ENCODE results near the gene ARHGAP24. TPM values are rescaled to one million over a fixed set of nuclear protein-coding genes. Genes with fewer than 3 reads are reported as not detected.

Gene ARHGAP24
- total RNA-seq, 1 experiment from 2014 or later: 2.1 TPM

DNA sequence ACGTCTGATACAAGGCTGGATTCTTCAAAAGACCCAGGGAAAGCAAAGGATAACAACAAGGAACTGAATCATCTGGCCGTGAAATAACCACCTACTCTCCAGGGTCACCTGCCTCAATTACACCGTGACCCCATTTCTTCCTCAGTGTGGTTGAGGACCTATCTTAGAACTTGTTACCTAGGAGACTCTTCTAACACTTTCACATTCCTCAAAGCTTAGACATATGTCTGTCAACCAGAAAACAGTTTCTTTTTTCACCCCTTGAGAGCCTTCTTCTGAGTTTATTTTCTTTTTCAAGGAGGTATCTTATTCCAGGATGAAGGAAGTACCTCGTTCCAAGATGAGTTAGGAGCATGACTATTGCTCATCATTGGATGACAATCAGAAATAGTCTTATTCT, 337.8 kb downstream of the ARHGAP24 start (continued):
- TF ChIP-seq, protein P1, sequence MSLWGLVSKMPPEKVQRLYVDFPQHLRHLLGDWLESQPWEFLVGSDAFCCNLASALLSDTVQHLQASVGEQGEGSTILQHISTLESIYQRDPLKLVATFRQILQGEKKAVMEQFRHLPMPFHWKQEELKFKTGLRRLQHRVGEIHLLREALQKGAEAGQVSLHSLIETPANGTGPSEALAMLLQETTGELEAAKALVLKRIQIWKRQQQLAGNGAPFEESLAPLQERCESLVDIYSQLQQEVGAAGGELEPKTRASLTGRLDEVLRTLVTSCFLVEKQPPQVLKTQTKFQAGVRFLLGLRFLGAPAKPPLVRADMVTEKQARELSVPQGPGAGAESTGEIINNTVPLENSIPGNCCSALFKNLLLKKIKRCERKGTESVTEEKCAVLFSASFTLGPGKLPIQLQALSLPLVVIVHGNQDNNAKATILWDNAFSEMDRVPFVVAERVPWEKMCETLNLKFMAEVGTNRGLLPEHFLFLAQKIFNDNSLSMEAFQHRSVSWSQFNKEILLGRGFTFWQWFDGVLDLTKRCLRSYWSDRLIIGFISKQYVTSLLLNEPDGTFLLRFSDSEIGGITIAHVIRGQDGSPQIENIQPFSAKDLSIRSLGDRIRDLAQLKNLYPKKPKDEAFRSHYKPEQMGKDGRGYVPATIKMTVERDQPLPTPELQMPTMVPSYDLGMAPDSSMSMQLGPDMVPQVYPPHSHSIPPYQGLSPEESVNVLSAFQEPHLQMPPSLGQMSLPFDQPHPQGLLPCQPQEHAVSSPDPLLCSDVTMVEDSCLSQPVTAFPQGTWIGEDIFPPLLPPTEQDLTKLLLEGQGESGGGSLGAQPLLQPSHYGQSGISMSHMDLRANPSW (CRISPR knock-in tag; conservative IDR thresholded peaks at IDR 0.05; ENCODE audit: low read depth): no peak
- TF ChIP-seq ZNF317 (CRISPR knock-in tag; IDR thresholded peaks at IDR 0.05; ENCODE audit: borderline replicate concordance, low read depth) (no peak), RORB (CRISPR knock-in tag; IDR thresholded peaks at IDR 0.05) (no peak), SP1 (CRISPR knock-in tag; conservative IDR thresholded peaks at IDR 0.05) (no peak)
- TF ChIP-seq, protein P2, sequence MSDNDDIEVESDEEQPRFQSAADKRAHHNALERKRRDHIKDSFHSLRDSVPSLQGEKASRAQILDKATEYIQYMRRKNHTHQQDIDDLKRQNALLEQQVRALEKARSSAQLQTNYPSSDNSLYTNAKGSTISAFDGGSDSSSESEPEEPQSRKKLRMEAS (CRISPR knock-in tag; IDR thresholded peaks at IDR 0.05): no peak

DNA sequence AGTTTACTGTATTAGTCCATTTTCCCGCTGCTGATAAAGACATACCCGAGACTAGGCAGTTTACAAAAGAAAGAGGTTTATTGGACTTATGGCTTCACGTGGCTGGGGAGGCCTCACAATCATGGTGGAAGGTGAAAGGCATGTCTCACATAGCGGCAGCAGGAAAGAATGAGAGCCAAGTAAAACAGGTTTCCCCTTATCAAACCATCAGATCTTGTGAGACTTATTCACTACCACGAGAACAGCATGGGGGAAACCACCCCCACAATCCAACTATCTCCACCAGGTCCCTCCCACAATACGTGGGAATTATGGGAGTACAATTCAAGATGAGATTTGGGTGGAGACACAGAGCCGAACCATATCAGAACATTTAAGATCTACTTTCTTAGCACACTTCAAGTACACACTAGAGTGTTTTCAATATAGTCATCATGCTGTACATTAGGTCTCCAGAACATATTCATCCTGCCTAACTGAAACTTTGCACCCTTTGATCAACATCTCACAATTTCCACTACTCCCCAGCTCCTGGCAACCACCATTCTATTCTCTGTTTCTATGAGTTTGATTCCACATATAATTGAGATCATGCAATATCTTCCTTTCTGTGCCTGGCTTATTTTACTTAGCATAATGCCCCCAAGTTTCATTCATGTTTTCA, 341.0 kb downstream of the ARHGAP24 start:
- Mint-ChIP-seq H3K4me1 (peaks cover 12% of the 10 kb centered on the region), H3K27ac (no peak overlapping the region), H3K27me3 (ENCODE audit: low read depth) (no peaks in the 10 kb centered on the region), H3K9me3 (peaks cover 22% of the 10 kb centered on the region), H3K36me3 (peaks cover 4% of the 10 kb centered on the region; the same call in 1 of the 2 replicates), H3K4me3 (no peak overlapping the region)
- ChIA-PET POLR2A (no interaction called here), CTCF (no interaction called here)
- DNase-seq (ENCODE audit: low spot score) (no peak), ATAC-seq (no peak)
- TF ChIP-seq MXD4 (CRISPR knock-in tag; IDR thresholded peaks at IDR 0.05; ENCODE audit: borderline replicate concordance) (no peak), KAT7 (CRISPR knock-in tag; IDR thresholded peaks at IDR 0.05; ENCODE audit: borderline replicate concordance) (no peak), GTF2I (CRISPR knock-in tag; conservative IDR thresholded peaks at IDR 0.05) (no peak), EMX1 (CRISPR knock-in tag; IDR thresholded peaks at IDR 0.05) (no peak)
- TF ChIP-seq, protein P3, sequence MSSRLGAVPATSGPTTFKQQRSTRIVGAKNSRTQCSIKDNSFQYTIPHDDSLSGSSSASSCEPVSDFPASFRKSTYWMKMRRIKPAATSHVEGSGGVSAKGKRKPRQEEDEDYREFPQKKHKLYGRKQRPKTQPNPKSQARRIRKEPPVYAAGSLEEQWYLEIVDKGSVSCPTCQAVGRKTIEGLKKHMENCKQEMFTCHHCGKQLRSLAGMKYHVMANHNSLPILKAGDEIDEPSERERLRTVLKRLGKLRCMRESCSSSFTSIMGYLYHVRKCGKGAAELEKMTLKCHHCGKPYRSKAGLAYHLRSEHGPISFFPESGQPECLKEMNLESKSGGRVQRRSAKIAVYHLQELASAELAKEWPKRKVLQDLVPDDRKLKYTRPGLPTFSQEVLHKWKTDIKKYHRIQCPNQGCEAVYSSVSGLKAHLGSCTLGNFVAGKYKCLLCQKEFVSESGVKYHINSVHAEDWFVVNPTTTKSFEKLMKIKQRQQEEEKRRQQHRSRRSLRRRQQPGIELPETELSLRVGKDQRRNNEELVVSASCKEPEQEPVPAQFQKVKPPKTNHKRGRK (CRISPR knock-in tag; IDR thresholded peaks at IDR 0.05; ENCODE audit: borderline replicate concordance): no peak
- TF ChIP-seq, protein P4, sequence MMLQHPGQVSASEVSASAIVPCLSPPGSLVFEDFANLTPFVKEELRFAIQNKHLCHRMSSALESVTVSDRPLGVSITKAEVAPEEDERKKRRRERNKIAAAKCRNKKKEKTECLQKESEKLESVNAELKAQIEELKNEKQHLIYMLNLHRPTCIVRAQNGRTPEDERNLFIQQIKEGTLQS (CRISPR knock-in tag; conservative IDR thresholded peaks at IDR 0.05): no peak

DNA sequence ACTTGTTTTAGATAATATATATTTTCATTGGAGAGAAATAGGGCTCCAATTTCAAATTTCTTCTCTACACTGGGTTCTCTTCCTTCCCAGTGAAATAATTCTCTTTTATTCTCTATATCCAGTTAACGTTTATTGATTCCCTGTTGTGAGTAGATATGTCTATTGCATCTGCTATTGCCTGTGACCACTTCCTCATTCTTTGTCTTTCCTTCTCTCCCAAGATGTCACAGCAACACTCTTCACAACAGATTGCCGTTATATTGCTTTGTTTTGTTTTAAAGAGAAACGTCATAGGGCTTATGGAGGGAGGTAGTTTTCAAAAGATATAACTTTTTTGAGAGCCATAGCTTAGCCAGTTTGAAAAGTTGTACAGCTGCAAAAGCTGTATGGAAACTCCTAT, 343.8 kb downstream of the ARHGAP24 start:
- ChIA-PET CTCF (no interaction called here), POLR2A (no interaction called here)
- H3K9me3 Mint-ChIP-seq: peaks cover 22% of the 10 kb centered on the region
- H3K4me1 Mint-ChIP-seq: peaks cover 28% of the 10 kb centered on the region
- no peak for ATAC-seq
- no peak for TF ChIP-seq NFATC4 (CRISPR knock-in tag; IDR thresholded peaks at IDR 0.05)
- TF ChIP-seq NFYB (CRISPR knock-in tag; conservative IDR thresholded peaks at IDR 0.05; ENCODE audit: low read depth): no peak
- TF ChIP-seq, protein P5, sequence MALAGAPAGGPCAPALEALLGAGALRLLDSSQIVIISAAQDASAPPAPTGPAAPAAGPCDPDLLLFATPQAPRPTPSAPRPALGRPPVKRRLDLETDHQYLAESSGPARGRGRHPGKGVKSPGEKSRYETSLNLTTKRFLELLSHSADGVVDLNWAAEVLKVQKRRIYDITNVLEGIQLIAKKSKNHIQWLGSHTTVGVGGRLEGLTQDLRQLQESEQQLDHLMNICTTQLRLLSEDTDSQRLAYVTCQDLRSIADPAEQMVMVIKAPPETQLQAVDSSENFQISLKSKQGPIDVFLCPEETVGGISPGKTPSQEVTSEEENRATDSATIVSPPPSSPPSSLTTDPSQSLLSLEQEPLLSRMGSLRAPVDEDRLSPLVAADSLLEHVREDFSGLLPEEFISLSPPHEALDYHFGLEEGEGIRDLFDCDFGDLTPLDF (CRISPR knock-in tag; IDR thresholded peaks at IDR 0.05): no peak
- TF ChIP-seq, protein P1 (CRISPR knock-in tag; conservative IDR thresholded peaks at IDR 0.05; ENCODE audit: low read depth): no peak
- no peak for TF ChIP-seq TP53 (CRISPR knock-in tag; IDR thresholded peaks at IDR 0.05)
- TF ChIP-seq, protein P6, sequence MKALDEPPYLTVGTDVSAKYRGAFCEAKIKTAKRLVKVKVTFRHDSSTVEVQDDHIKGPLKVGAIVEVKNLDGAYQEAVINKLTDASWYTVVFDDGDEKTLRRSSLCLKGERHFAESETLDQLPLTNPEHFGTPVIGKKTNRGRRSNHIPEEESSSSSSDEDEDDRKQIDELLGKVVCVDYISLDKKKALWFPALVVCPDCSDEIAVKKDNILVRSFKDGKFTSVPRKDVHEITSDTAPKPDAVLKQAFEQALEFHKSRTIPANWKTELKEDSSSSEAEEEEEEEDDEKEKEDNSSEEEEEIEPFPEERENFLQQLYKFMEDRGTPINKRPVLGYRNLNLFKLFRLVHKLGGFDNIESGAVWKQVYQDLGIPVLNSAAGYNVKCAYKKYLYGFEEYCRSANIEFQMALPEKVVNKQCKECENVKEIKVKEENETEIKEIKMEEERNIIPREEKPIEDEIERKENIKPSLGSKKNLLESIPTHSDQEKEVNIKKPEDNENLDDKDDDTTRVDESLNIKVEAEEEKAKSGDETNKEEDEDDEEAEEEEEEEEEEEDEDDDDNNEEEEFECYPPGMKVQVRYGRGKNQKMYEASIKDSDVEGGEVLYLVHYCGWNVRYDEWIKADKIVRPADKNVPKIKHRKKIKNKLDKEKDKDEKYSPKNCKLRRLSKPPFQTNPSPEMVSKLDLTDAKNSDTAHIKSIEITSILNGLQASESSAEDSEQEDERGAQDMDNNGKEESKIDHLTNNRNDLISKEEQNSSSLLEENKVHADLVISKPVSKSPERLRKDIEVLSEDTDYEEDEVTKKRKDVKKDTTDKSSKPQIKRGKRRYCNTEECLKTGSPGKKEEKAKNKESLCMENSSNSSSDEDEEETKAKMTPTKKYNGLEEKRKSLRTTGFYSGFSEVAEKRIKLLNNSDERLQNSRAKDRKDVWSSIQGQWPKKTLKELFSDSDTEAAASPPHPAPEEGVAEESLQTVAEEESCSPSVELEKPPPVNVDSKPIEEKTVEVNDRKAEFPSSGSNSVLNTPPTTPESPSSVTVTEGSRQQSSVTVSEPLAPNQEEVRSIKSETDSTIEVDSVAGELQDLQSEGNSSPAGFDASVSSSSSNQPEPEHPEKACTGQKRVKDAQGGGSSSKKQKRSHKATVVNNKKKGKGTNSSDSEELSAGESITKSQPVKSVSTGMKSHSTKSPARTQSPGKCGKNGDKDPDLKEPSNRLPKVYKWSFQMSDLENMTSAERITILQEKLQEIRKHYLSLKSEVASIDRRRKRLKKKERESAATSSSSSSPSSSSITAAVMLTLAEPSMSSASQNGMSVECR (CRISPR knock-in tag; IDR thresholded peaks at IDR 0.05; ENCODE audit: borderline replicate concordance): no peak
- no peak for TF ChIP-seq ETV6 (CRISPR knock-in tag; IDR thresholded peaks at IDR 0.05)
- TF ChIP-seq CREB1 (CRISPR knock-in tag; IDR thresholded peaks at IDR 0.05): no peak
- no peak overlapping the region for H3K4me3 Mint-ChIP-seq
- DNase-seq (ENCODE audit: low spot score): no peak
- H3K27ac Mint-ChIP-seq: no peak overlapping the region
- no peaks in the 10 kb centered on the region for H3K27me3 Mint-ChIP-seq (ENCODE audit: low read depth)
- peaks cover 4% of the 10 kb centered on the region; the same call in 1 of the 2 replicates for H3K36me3 Mint-ChIP-seq
